HFF-Myc (cell line): ENCODE results near the gene ZNF213.

ENCODE experiments used
- DNase-seq: peaks from one replicate; pipeline ENCODE4 v3.0.0-alpha.2; 2011; ENCODE audit warnings: low read depth; ENCODE audit errors: extremely low read depth
- H3K4me3 ChIP-seq: replicated peaks from 2 replicates; pipeline ENCODE4 v1.5.1; 2011; ENCODE audit warnings: low read depth, mild to moderate bottlenecking, control low read depth, low read length
- CTCF ChIP-seq: IDR thresholded peaks from 2 replicates; pipeline ENCODE4 v1.5.1; 2012; ENCODE audit warnings: mild to moderate bottlenecking, low read depth, low read length, control low read depth; ENCODE audit errors: missing control alignments

Gene ZNF213

GRCh38 chr16:3115561-3115960 lies 19.3 kb upstream of the ZNF213 start:
- H3K4me3 ChIP-seq, result no peak overlapping the region
- no peak for TF ChIP-seq CTCF
- DNase-seq, result no peak

GRCh38 chr16:3118204-3118790 lies 16.5 kb upstream of the ZNF213 start:
- no peak for TF ChIP-seq CTCF
- no peak for DNase-seq

GRCh38 chr16:3118846-3119245 lies 16.0 kb upstream of the ZNF213 start:
- DNase-seq, result no peak
- TF ChIP-seq CTCF, result no peak
- H3K4me3 ChIP-seq, result no peak overlapping the region

More at GRCh38 chr16:3118204-3118790, 16.5 kb upstream of the ZNF213 start:
- H3K4me3 ChIP-seq, result no peak overlapping the region

DNA sequence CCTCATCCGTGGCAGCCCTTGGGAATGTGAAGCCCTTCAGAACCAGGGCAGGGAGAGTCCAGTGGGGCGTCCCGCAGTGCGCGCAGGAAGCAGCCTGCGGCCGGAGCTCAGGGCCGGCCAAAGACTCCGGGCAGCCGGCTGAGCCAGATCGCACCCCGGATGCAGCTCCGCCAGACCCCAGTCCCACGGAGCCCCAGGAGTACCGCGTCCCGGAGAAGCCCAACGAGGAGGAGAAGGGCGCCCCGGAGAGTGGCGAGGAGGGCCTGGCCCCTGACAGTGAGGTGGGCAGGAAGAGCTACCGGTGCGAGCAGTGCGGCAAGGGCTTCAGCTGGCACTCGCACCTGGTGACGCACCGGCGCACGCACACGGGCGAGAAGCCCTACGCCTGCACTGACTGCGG lies 15.5 kb upstream of the ZNF213 start:
- TF ChIP-seq CTCF, result no peak

GRCh38 chr16:3119701-3120408 lies 15.0 kb upstream of the ZNF213 start:
- TF ChIP-seq CTCF, result no peak
- no peak for DNase-seq
- H3K4me3 ChIP-seq, result no peak overlapping the region

More for the DNA sequence above, 15.5 kb upstream of the ZNF213 start:
- no peak for DNase-seq
- H3K4me3 ChIP-seq, result no peak overlapping the region

DNA sequence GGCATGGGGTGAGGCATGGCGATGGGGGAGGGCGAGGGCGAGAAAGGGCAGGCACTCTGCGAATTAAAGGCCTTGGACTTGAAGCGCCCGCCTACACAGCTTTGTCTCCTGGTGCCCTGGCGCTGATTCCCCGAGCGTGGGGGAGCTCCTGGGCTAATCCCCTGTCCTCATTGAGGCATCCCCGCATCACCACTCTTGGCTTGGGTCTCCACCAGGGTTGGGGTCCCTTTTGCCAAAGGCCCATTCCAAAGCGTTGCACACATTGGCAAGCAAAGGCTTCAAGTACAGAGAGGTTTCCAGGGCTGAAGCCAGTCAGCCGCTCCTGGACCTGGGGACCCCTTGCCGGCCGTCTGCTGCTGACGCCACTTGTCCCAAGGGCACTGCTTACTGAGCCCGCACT lies 14.4 kb upstream of the ZNF213 start:
- H3K4me3 ChIP-seq, result no peak overlapping the region
- no peak for DNase-seq
- TF ChIP-seq CTCF, result no peak

DNA sequence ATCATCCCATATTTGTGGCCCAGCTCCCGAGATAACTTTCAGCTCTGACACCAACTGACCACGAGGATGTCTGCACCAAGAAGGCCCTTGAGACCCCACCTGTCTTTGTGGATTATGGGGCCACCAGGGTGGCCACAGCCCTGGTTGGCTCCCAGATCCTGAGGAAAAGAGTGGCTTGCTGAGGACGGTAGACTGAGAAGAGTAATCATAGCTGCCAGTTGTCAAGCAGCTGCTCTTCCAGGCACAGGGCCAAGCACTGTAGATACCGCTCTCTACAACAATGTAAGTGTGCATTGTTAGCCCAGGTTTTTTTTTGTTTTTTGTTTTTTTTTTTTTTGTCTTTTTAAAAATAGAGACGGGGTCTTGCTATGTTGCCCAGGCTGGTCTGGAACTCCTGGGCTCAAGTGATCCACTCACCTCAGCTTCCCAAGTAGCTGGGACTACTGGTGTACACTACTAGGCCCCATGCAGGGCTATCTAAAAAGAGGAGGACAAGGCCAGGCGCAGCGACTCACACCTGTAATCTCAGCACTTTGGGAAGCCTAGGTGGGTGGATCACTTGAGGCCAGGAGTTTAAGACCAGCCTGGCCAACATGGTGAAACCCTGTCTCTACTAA lies 12.9 kb upstream of the ZNF213 start:
- H3K4me3 ChIP-seq, result no peak overlapping the region
- no peak for TF ChIP-seq CTCF
- DNase-seq, result no peak
